Measurements from ENCODE around the gene KCND2.
"Not testable (repeated sequence)": the region's sequence is repeated elsewhere in the genome, so short reads cannot be mapped to it uniquely, and the experiment has no call there.

Gene KCND2

DNA sequence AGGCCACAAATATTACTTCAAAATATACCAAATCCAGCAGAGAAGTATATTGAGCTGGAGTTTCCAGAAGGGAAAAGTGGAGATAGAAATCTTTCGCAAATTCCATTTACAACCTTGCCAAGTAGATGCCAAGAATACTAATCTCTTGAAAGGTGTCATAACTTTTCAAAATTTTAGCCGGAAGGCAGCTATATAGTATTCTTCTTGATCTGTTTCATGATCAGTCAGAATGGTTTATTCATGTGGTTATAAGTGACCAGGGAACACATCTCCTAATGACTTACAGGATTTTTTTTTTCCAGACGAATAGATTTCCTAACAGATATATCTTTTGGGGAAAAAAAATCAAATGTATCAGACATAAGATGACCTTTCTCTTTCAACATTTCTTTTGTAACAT is 314.3 kb downstream of the KCND2 start:
- DNase-seq (ENCODE audit: low spot score), result no peak

GRCh38 chr7:120588416-120588815 is 315.4 kb downstream of the KCND2 start:
- DNase-seq (ENCODE audit: low spot score), result no peak

GRCh38 chr7:120588862-120589261 is 315.9 kb downstream of the KCND2 start:
- no peak for DNase-seq (ENCODE audit: low spot score)

- no peak for DNase-seq (ENCODE audit: low spot score)
Observed at GRCh38 chr7:120600607-120601006, 327.6 kb downstream of the KCND2 start.

GRCh38 chr7:120603366-120603765 is 330.4 kb downstream of the KCND2 start:
- no peak for DNase-seq (ENCODE audit: low spot score)

DNA sequence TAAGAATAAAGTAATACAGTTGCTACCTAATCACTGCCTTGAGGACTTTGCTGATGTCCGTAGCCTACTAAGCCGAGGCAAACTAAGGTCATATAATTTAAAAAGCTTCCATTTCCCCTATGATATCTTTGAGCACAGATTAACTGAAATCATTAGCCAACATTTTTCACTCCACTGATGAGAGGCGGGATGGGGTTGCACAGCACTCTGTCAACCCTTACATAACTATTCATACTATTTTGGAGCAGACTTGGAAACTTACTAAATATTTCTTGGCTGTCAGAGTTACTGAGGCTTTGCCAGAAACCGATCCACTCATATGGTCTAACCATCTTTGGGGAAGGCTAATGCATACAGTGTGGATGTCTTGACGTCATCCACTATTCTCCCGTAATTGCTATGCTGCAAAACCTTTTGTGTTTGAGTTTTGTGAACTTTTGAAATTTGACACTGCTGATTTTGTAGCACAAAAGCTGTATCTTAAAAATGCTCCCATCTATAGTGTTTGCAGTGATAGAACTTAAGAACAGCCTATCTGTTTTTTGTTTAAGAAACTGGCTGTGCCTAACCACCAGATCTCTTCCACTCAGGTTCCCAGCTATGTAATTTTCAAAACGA is 336.3 kb downstream of the KCND2 start:
- DNase-seq (ENCODE audit: low spot score), result no peak

GRCh38 chr7:120611975-120612374 is 339.0 kb downstream of the KCND2 start:
- DNase-seq (ENCODE audit: low spot score), result no peak

- no peak for DNase-seq (ENCODE audit: low spot score)
Observed at GRCh38 chr7:120615703-120616102, 342.7 kb downstream of the KCND2 start.

GRCh38 chr7:120617275-120617674 is 344.3 kb downstream of the KCND2 start:
- no peak for DNase-seq (ENCODE audit: low spot score)

GRCh38 chr7:120628251-120628650 is 355.3 kb downstream of the KCND2 start:
- no peak for DNase-seq (ENCODE audit: low spot score)

DNA sequence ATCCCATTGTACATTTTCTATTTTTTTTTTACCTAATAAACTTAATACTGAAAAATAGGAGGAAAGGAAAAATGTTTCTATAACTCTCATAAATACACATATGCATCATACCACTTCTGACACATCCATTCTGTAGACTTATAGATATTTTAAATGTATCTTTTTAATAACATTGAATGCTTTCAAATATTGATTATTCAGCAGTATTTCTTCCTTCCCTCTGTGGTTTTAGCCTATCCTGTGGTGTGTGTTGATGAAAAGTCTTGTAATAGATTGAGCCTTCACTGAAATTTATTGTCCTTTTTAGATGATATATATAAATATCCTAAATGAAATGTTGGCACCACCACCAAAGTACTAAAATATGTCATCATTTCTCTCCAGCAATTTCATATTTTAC is 366.9 kb downstream of the KCND2 start:
- no peak for DNase-seq (ENCODE audit: low spot score)

- no peak for DNase-seq (ENCODE audit: low spot score)
Observed at GRCh38 chr7:120645966-120646365, 373.0 kb downstream of the KCND2 start.

DNA sequence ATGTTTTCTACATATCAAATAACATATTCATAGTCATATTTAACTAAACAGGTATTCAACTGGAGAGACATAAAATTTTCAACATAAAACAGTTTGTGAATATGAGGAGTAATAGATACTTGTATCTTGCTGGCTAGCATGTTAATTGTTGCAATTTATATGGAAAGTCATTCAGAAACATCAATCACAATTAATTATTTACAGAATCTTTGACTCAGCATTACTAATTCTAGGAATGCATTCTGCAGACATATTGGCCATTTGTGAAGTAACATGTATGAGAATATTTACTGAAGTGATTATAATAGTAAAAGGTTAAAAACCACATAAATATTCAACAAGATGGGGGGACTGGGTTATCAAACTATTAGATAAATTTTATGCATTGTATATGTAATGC is 381.3 kb downstream of the KCND2 start:
- no peak for DNase-seq (ENCODE audit: low spot score)

- no peak for DNase-seq (ENCODE audit: low spot score)
Observed at GRCh38 chr7:120658516-120658915, 385.5 kb downstream of the KCND2 start.

GRCh38 chr7:120662291-120662690 is 389.3 kb downstream of the KCND2 start:
- no peak for DNase-seq (ENCODE audit: low spot score)

- DNase-seq (ENCODE audit: low spot score), result no peak
Observed at GRCh38 chr7:120665068-120665467, 392.1 kb downstream of the KCND2 start.

GRCh38 chr7:120675076-120675475 is 402.1 kb downstream of the KCND2 start:
- no peak for DNase-seq (ENCODE audit: low spot score)

GRCh38 chr7:120677535-120677934 is 404.6 kb downstream of the KCND2 start:
- DNase-seq (ENCODE audit: low spot score), result no peak

- DNase-seq (ENCODE audit: low spot score), result no peak
Observed at GRCh38 chr7:120680985-120681384, 408.0 kb downstream of the KCND2 start.

GRCh38 chr7:120684463-120684862 is 411.5 kb downstream of the KCND2 start:
- no peak for DNase-seq (ENCODE audit: low spot score)

- DNase-seq (ENCODE audit: low spot score), result no peak
Observed at GRCh38 chr7:120691915-120692314, 418.9 kb downstream of the KCND2 start.

DNA sequence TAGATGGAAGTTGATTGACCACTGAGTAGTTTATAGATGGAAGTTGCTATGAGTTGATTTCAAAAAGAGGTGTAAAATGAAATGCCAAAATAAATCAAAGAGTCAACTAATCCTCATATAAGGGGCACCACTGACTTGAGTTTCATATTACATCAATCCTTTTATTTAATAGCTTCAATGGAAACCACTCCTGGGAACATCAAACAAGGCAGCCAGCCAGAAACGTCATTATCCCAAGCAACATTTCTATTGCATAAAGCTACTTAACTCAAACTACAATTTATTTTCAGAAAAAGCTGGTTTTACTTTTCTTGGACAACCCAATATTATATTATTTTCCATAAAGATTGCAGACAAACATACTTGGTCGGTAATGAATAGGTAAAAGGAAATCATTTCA is 422.9 kb downstream of the KCND2 start:
- no peak for DNase-seq (ENCODE audit: low spot score)

- no peak for DNase-seq (ENCODE audit: low spot score)
Observed at GRCh38 chr7:120700796-120701195, 427.8 kb downstream of the KCND2 start.

DNA sequence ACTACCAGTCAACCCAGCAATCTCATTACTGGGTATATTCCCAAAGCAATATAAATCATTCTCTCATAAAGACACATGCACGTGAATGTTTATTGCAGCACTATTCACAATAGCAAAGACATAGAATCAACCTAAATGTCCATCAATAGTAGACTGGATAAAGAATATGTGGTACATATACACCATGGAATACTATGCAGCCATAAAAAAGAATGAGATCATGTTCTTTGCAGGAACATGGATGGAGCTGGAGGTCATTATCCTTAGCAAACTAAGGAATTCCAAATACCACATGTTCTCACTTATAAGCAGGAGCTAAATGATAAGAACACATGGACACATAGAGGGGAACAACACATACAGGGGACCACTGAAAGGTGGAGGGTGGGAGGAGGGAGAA is 429.4 kb downstream of the KCND2 start:
- DNase-seq (ENCODE audit: low spot score), result not testable (repeated sequence)

Measured in RKO (cell line).